NT2/D1 (cell line): ENCODE data around the gene TERF2IP.

Experiments used
- DNase-seq: peaks from one replicate; pipeline ENCODE4 v3.0.0-alpha.2; 2011; ENCODE audit warnings: low read depth, low spot score
- H3K27me3 ChIP-seq: 2 replicates; pipeline ENCODE4 v1.6.0; 2011; ENCODE audit warnings: mild to moderate bottlenecking; ENCODE audit not compliant: insufficient read length, insufficient read depth
- H3K36me3 ChIP-seq: 2 replicates; pipeline ENCODE4 v1.6.1; 2011; ENCODE audit warnings: mild to moderate bottlenecking, low read length, mixed read lengths; ENCODE audit not compliant: insufficient read depth, insufficient read length
- H3K4me1 ChIP-seq: 2 replicates; pipeline ENCODE4 v1.5.1; 2011; ENCODE audit not compliant: insufficient read depth, insufficient read length
- H3K4me3 ChIP-seq: 2 replicates; pipeline ENCODE4 v1.5.1; 2011; ENCODE audit warnings: low read depth; ENCODE audit not compliant: insufficient read length
- H3K9ac ChIP-seq: 2 replicates; pipeline ENCODE4 v1.6.0; 2011; ENCODE audit warnings: low read depth; ENCODE audit not compliant: insufficient read length
- H3K9me3 ChIP-seq: 2 replicates; pipeline ENCODE4 v1.5.1; 2011; ENCODE audit warnings: mild to moderate bottlenecking, low read length; ENCODE audit not compliant: insufficient read depth
- SUZ12 ChIP-seq: IDR thresholded peaks from 2 replicates; pipeline ENCODE4 v1.6.1; 2011; ENCODE audit not compliant: insufficient read length, insufficient read depth; ENCODE audit errors: extremely low read depth
- YY1 ChIP-seq: IDR thresholded peaks from 2 replicates; pipeline ENCODE4 v1.6.1; 2011; ENCODE audit not compliant: insufficient read length, insufficient read depth
- ZNF274 ChIP-seq: IDR thresholded peaks from 2 replicates; pipeline ENCODE4 v1.6.1; 2011; ENCODE audit warnings: mild to moderate bottlenecking, low read depth, low read length

TERF2IP gene

DNA sequence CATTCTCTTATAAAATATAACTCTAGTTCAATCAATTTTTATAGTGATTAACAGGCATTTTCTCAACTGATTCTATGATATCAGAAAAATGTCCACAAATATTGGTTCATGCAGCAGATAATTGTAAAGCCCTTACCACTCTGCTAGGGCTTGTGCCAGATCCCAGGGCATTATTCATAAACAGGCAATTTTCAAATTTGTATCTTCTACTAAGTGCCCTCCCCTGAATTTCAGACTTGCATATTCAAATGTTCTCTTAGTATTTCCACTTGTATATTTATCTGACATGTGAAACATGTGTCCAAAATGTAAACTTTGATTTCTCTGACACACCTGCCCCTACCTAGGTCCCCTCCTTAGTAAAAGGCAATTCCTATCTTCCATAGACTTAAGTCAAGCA is 19.9 kb downstream of the TERF2IP start:
- Histone ChIP-seq H3K4me3 (no peak overlapping the region), H3K4me1 (no peaks in the 10 kb centered on the region), H3K9ac (no peak overlapping the region), H3K27me3 (no peaks in the 10 kb centered on the region), H3K36me3 (no peaks in the 10 kb centered on the region), H3K9me3 (no peaks in the 10 kb centered on the region)
- TF ChIP-seq YY1 (no peak), ZNF274 (no peak)
- DNase-seq = no peak

DNA sequence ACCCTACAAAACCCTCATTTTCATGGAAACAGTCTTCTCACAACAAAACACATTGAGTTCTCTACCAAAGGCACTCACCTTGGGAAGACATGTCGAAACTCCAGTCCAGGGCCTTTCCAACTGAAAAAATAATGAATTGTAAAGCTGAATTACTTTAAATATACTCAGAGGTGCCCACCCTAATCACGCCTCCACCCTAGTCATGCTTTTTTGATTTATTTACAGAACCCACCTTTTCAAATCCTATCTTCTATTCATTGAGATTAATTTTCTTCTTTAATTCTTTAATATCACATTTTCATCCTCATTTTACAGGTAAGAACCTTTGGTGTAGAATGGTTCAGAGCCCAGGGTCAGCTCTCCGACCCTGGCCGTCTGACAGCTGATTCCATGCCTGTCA is 29.3 kb downstream of the TERF2IP start, which contains the start of gene CPHXL2:
Gene CPHXL2 (minus strand): TSS at position 101 of the 400 bp plus-strand sequence. CDS start 10 bp downstream, at position 91.
- Histone ChIP-seq H3K27me3 (no peaks in the 10 kb centered on the region), H3K9ac (no peak within 1 kb of the TSS), H3K4me1 (no peaks in the 10 kb centered on the region), H3K36me3 (no peaks in the 10 kb centered on the region), H3K9me3 (no peaks in the 10 kb centered on the region), H3K4me3 (no peak within 1 kb of the TSS)
- TF ChIP-seq ZNF274 = no peak
- TF ChIP-seq YY1 = no peak
- no peak for TF ChIP-seq SUZ12
- DNase-seq = no peak

DNA sequence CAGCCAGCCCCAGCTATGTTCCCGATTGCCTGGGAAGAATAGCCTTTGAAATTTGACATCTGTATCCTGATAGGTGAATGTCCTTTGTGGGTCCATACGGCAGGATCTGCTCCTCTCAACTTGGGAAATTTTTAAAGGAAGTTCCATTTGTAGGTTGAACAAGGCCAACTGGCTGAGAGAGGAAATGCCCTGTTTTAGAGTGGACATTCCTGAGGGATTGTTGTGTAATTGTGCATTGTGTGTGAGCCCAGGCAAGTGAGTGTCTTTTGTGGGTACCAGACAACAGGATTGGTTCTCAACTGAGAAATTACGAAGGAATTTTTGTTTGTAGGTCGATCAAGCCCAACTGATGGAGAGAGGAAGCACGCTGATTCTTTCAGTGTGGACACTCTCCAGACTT is 31.8 kb downstream of the TERF2IP start:
- Histone ChIP-seq H3K27me3 (no peaks in the 10 kb centered on the region), H3K4me3 (no peak overlapping the region), H3K4me1 (no peaks in the 10 kb centered on the region), H3K9ac (no peak overlapping the region), H3K36me3 (no peaks in the 10 kb centered on the region), H3K9me3 (peaks cover 12% of the 10 kb centered on the region)
- DNase-seq = no peak
- TF ChIP-seq ZNF274 (no peak), YY1 (no peak), SUZ12 (no peak)

- no peak overlapping the region for H3K4me3 ChIP-seq
- no peaks in the 10 kb centered on the region for H3K27me3 ChIP-seq
- DNase-seq = no peak
- H3K9me3 ChIP-seq = peaks cover 34% of the 10 kb centered on the region
- H3K9ac ChIP-seq = no peak overlapping the region
- TF ChIP-seq SUZ12 (no peak), YY1 (no peak), ZNF274 (no peak)
- H3K4me1 ChIP-seq = no peaks in the 10 kb centered on the region
- no peaks in the 10 kb centered on the region for H3K36me3 ChIP-seq
Observed at GRCh38 chr16:75682308-75682707, 34.7 kb downstream of the TERF2IP start.

- TF ChIP-seq ZNF274 (no peak), SUZ12 (no peak), YY1 (no peak)
- no peak overlapping the region for H3K9ac ChIP-seq
- DNase-seq = no peak
Observed at GRCh38 chr16:75687361-75687760, 39.8 kb downstream of the TERF2IP start.

DNA sequence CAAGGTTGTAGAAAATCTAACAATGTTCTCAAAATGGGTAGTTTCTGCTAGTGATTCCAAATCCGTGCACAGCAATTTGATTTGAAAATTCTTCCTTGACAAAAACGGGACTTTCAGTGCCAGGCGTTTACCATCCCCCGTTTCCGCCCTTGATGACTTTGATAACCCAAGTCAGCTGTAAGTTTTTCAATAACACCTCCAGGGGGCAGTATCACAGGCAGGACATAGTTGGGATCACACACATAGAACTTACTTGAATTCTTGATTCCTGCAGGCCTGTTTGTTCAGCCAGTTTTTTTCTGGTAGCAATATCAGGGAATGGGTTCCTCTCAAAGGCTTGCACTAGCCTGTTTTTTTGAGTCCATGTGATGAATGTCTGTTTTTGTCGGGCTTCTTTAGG is 48.1 kb downstream of the TERF2IP start:
- Histone ChIP-seq H3K4me3 (no peak overlapping the region), H3K36me3 (no peaks in the 10 kb centered on the region), H3K9me3 (no peaks in the 10 kb centered on the region; the same call in 1 of the 2 replicates), H3K9ac (no peak overlapping the region), H3K4me1 (no peaks in the 10 kb centered on the region), H3K27me3 (no peaks in the 10 kb centered on the region)
- TF ChIP-seq YY1 (no peak), SUZ12 (no peak), ZNF274 (no peak)
- peak; percentile 32 for DNase-seq

More at GRCh38 chr16:75687361-75687760, 39.8 kb downstream of the TERF2IP start:
- H3K27me3 ChIP-seq = no peaks in the 10 kb centered on the region
- H3K36me3 ChIP-seq = no peaks in the 10 kb centered on the region
- no peaks in the 10 kb centered on the region for H3K4me1 ChIP-seq
- no peak overlapping the region for H3K4me3 ChIP-seq
- H3K9me3 ChIP-seq = peaks cover 39% of the 10 kb centered on the region

GRCh38 chr16:75697571-75697970 is 50.0 kb downstream of the TERF2IP start:
- Histone ChIP-seq H3K4me1 (no peaks in the 10 kb centered on the region), H3K4me3 (no peak overlapping the region), H3K27me3 (no peaks in the 10 kb centered on the region), H3K36me3 (no peaks in the 10 kb centered on the region), H3K9ac (no peak overlapping the region), H3K9me3 (no peaks in the 10 kb centered on the region; the same call in 1 of the 2 replicates)
- no peak for TF ChIP-seq YY1
- TF ChIP-seq ZNF274 = no peak
- TF ChIP-seq SUZ12 = no peak
- no peak for DNase-seq
